Endothelial cell of umbilical vein (primary cell): ENCODE data around the gene RMI2. TPM values are rescaled to one million over a fixed set of nuclear protein-coding genes. Genes with fewer than 3 reads are reported as not detected.
"Not testable (repeated sequence)": the region's sequence is repeated elsewhere in the genome, so short reads cannot be mapped to it uniquely, and the experiment has no call there.

Experiments
- BruUV-seq: library from RNA; stranded (reverse); fragments of 400-500 nt; replicated peaks from 2 replicates; lab custom pipeline; 2021; lab: Mats Ljungman, UMichigan
- CTCF ChIA-PET: fragments of 300-600, 350-600 bp; sonication (Branson Sonifier 250); formaldehyde crosslinking; loops from one replicate; lab custom pipeline; 2021; ENCODE audit warnings: antibody characterized with exemption, inconsistent platforms; lab: Charles Lee
- POLR2A ChIA-PET: fragments of 300-600, 350-600 bp; sonication (Branson Sonifier 250); formaldehyde crosslinking; loops from one replicate; lab custom pipeline; 2021; ENCODE audit warnings: antibody characterized with exemption, inconsistent platforms; lab: Charles Lee
- DNase-seq: peaks from one replicate; pipeline ENCODE4 v3.0.0-alpha.2; 2011; ENCODE audit warnings: low read depth, low spot score
- FAIRE-seq: peaks from 2 replicates; lab custom pipeline; 2011; peaks lifted over from hg19 to GRCh38; lab: Jason Lieb, UNC
- H2AFZ ChIP-seq: 2 replicates; pipeline ENCODE4 v1.6.0; 2012; ENCODE audit warnings: low read depth, low read length, control low read depth, inconsistent platforms
- H3K27ac ChIP-seq: 2 replicates; pipeline ENCODE4 v1.5.1; 2011; ENCODE audit warnings: low read depth, mild to moderate bottlenecking, control low read depth, low read length, moderate library complexity; ENCODE audit not compliant: insufficient read depth
- H3K27me3 ChIP-seq, 2 experiments: 2 replicates each; pipeline versions ENCODE4 v1.6.0 to v1.6.1; 2011; ENCODE audit warnings: low read length in 2 of 2, mixed read lengths in 1 of 2; ENCODE audit not compliant: control insufficient read depth in 2 of 2, insufficient read depth in 2 of 2
- H3K36me3 ChIP-seq, 2 experiments: 2 replicates in 1 of 2; 3 replicates in 1 of 2; pipeline ENCODE4 v1.5.1; 2011; ENCODE audit warnings: low read length in 2 of 2, mild to moderate bottlenecking in 1 of 2, moderate library complexity in 1 of 2; ENCODE audit not compliant: control insufficient read depth in 2 of 2, insufficient read depth in 2 of 2; ENCODE audit errors: extremely low read depth in 1 of 2
- H3K4me1 ChIP-seq: 3 replicates; pipeline ENCODE4 v1.5.1; 2011; ENCODE audit warnings: mild to moderate bottlenecking, low read length; ENCODE audit not compliant: control insufficient read depth, insufficient read depth; ENCODE audit errors: extremely low read depth
- H3K4me2 ChIP-seq: 2 replicates; pipeline ENCODE4 v1.6.1; 2011; ENCODE audit warnings: low read length, control low read depth, mixed read lengths; ENCODE audit not compliant: insufficient read depth
- H3K4me3 ChIP-seq, 3 experiments: fragments of 200-600 bp in 1 of 3; sonication (generic), shearing (Covaris generic) in 1 of 3; replicated peaks in 1 of 3; 2 replicates each; pipeline ENCODE4 v1.5.1; 2011 to 2016; ENCODE audit warnings: control low read depth in 3 of 3, low read length in 3 of 3, mild to moderate bottlenecking in 2 of 3, inconsistent platforms in 1 of 3, low read depth in 1 of 3, moderate library complexity in 1 of 3; ENCODE audit not compliant: insufficient read depth in 1 of 3
- H3K79me2 ChIP-seq: 2 replicates; pipeline ENCODE4 v1.6.0; 2012; ENCODE audit warnings: low read length, inconsistent platforms; ENCODE audit not compliant: control insufficient read depth, insufficient read depth
- H3K9ac ChIP-seq: replicated peaks from 2 replicates; pipeline ENCODE3; 2011; ENCODE audit warnings: low read length, control low read depth; ENCODE audit not compliant: insufficient read depth; ENCODE audit errors: extremely low read depth
- H3K9me1 ChIP-seq: replicated peaks from 3 replicates; pipeline ENCODE4 v1.6.0; 2011; ENCODE audit warnings: mild to moderate bottlenecking, low read length; ENCODE audit not compliant: control insufficient read depth, insufficient read depth; ENCODE audit errors: extremely low read depth
- H3K9me3 ChIP-seq: replicated peaks from 2 replicates; pipeline ENCODE4 v1.5.1; 2012; ENCODE audit warnings: low read length, inconsistent platforms; ENCODE audit not compliant: control insufficient read depth, insufficient read depth
- H4K20me1 ChIP-seq: replicated peaks from 2 replicates; pipeline ENCODE3; 2011; ENCODE audit warnings: mild to moderate bottlenecking, low read length; ENCODE audit not compliant: control insufficient read depth, insufficient read depth; ENCODE audit errors: extremely low read depth
- EZH2 ChIP-seq: IDR thresholded peaks from 2 replicates; pipeline ENCODE4 v1.6.1; 2012; ENCODE audit warnings: borderline replicate concordance, low read depth, mild to moderate bottlenecking, moderate library complexity, low read length, inconsistent platforms; ENCODE audit not compliant: severe bottlenecking
- FOS ChIP-seq: IDR thresholded peaks from 2 replicates; pipeline ENCODE4 v1.6.1; 2011; ENCODE audit warnings: mild to moderate bottlenecking, low read length, moderate library complexity, borderline replicate concordance; ENCODE audit not compliant: insufficient read depth
- GATA2 ChIP-seq: IDR thresholded peaks from 2 replicates; pipeline ENCODE4 v1.7.0; 2011; ENCODE audit warnings: low read depth, mild to moderate bottlenecking, moderate library complexity, mixed read lengths, low read length; ENCODE audit not compliant: insufficient read length, insufficient read depth
- JUN ChIP-seq: IDR thresholded peaks from 2 replicates; pipeline ENCODE4 v1.6.1; 2011; ENCODE audit warnings: borderline replicate concordance, low read depth; ENCODE audit not compliant: insufficient read length, insufficient read depth
- MAX ChIP-seq: IDR thresholded peaks from 2 replicates; pipeline ENCODE4 v1.6.1; 2011; ENCODE audit not compliant: insufficient read depth, insufficient read length
- MYC ChIP-seq: IDR thresholded peaks from one replicate; pipeline ENCODE4 v1.6.1; 2011; ENCODE audit warnings: mild to moderate bottlenecking, low read depth, low read length
- POLR2A ChIP-seq: IDR thresholded peaks from 2 replicates; pipeline ENCODE4 v1.6.1; 2012; ENCODE audit warnings: low read depth, mild to moderate bottlenecking, control low read depth, low read length
- POLR2AphosphoS5 ChIP-seq: IDR thresholded peaks from 2 replicates; pipeline ENCODE4 v1.6.1; 2012; ENCODE audit warnings: low read depth, mild to moderate bottlenecking, control low read depth, low read length, moderate library complexity; ENCODE audit not compliant: insufficient read depth
- dilution Hi-C: fragments of 300-500 bp; cut with MboI; formaldehyde crosslinking; loops from one replicate; pipeline ENCODE4 v1.15.0; 2019; ENCODE audit warnings: low sequenced_read_pairs; ENCODE audit not compliant: extremely low pct_ligation_motif_present
- intact Hi-C: fragments of 100-400 bp; cut with micrococcal nuclease; formaldehyde crosslinking; loops from one replicate; pipeline ENCODE4 v1.10.0; 2022
- polyA plus RNA-seq, 4 experiments: library from polyadenylated mRNA; depleted of rRNA in 3 of 4; stranded (reverse) in 3 of 4; unstranded in 1 of 4; fragments of >200 nt; gene quantifications; 2 replicates each; pipeline versions ENCODE4 v1.2.1 to v1.2.3, GENCODE V29; 2011 to 2012; ENCODE audit warnings: missing spikeins in 1 of 4
- total RNA-seq: library from RNA; stranded (reverse); gene quantifications from 2 replicates; pipeline ENCODE4 v1.2.3, GENCODE V29; 2021
- TF ChIP-seq, protein P1 (sequence below), 2 donors: IDR thresholded peaks; 1 replicate in 1 of 2; 2 replicates in 1 of 2; pipeline ENCODE4 v1.5.1; 2011; ENCODE audit warnings: low read length in 2 of 2, mild to moderate bottlenecking in 2 of 2, moderate library complexity in 2 of 2, control low read depth in 1 of 2, inconsistent platforms in 1 of 2, low read depth in 1 of 2; ENCODE audit not compliant: insufficient read depth in 1 of 2; ENCODE audit errors: extremely low read depth in 1 of 2

Gene RMI2
- total and polyA plus RNA-seq, 2 donors (not counting 3 experiments of a cell fraction or from before 2014, with no cell fraction given), result 5.3 to 7.7 TPM

DNA sequence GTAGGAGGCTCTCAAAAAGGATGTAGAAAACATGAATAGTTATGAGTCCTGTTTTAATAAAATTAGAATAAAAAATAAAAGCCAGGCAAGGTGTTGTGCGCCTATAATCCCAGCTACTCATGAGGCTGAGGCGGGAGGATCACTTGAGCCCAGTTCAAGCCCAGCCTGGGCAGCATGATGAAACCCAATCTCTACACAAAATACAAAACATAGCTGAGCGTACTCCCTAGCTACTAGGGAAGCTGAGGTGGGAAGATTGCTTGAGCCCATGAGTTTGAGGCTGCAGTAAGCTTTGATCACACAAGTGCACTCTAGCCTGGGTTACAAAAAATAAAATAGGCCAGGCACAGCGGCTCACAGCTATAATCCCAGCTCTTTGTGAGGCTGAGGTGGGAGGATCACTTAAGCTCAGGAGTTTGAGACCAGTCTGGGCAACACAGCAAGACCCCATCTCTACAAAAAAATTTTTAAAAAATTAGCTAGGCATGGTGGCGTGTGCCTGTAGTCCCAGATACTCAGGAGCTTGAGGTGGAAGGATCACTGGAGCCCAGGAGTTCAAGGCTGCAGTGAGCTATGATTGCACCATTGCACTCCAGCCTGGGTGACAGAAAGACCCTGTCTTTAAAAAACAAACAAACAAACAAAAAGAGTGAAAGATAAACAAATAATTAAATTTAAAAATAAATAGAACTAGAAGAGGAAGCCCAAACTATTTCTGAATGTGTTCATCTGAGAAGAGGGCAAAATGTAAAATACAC, 46.9 kb upstream of the RMI2 start:
- ChIA-PET CTCF (interaction anchor here (0.6 to 2.2 kb wide), 8 partner anchors 10 to 344 kb away, joined by 3 to 8 read pairs (median 4); partner anchors contain the start of genes PRM3 and SOCS1), POLR2A (no interaction called here)
- H3K79me2 ChIP-seq, result no peaks in the 10 kb centered on the region
- TF ChIP-seq MAX (no peak), POLR2AphosphoS5 (no peak), EZH2 (no peak), JUN (no peak), MYC (no peak), POLR2A (no peak), FOS (no peak), GATA2 (no peak)
- TF ChIP-seq, protein P1, sequence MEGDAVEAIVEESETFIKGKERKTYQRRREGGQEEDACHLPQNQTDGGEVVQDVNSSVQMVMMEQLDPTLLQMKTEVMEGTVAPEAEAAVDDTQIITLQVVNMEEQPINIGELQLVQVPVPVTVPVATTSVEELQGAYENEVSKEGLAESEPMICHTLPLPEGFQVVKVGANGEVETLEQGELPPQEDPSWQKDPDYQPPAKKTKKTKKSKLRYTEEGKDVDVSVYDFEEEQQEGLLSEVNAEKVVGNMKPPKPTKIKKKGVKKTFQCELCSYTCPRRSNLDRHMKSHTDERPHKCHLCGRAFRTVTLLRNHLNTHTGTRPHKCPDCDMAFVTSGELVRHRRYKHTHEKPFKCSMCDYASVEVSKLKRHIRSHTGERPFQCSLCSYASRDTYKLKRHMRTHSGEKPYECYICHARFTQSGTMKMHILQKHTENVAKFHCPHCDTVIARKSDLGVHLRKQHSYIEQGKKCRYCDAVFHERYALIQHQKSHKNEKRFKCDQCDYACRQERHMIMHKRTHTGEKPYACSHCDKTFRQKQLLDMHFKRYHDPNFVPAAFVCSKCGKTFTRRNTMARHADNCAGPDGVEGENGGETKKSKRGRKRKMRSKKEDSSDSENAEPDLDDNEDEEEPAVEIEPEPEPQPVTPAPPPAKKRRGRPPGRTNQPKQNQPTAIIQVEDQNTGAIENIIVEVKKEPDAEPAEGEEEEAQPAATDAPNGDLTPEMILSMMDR (IDR thresholded peaks at IDR 0.05; ENCODE audit: extremely low read depth in 1 of 2, insufficient read depth in 1 of 2, low read depth in 1 of 2, low read length in 2 of 2), result no peak
- no peaks in the 10 kb centered on the region for H4K20me1 ChIP-seq
- DNase-seq, result no peak
- H3K9me3 ChIP-seq, result no peaks in the 10 kb centered on the region
- intact Hi-C loops, result no loop called here
- no peak overlapping the region for H3K4me2 ChIP-seq
- no peak overlapping the region for H3K9ac ChIP-seq
- no peaks in the 10 kb centered on the region for H3K36me3 ChIP-seq
- H3K4me3 ChIP-seq, result no peak overlapping the region
- BruUV-seq, result no TSS peak
- H3K4me1 ChIP-seq, result no peaks in the 10 kb centered on the region
- H3K27ac ChIP-seq, result no peak overlapping the region
- no peaks in the 10 kb centered on the region for H3K9me1 ChIP-seq
- dilution Hi-C loops, result no loop called here
- no peaks in the 10 kb centered on the region for H3K27me3 ChIP-seq
- no peak for FAIRE-seq
- no peak overlapping the region for H2AFZ ChIP-seq

DNA sequence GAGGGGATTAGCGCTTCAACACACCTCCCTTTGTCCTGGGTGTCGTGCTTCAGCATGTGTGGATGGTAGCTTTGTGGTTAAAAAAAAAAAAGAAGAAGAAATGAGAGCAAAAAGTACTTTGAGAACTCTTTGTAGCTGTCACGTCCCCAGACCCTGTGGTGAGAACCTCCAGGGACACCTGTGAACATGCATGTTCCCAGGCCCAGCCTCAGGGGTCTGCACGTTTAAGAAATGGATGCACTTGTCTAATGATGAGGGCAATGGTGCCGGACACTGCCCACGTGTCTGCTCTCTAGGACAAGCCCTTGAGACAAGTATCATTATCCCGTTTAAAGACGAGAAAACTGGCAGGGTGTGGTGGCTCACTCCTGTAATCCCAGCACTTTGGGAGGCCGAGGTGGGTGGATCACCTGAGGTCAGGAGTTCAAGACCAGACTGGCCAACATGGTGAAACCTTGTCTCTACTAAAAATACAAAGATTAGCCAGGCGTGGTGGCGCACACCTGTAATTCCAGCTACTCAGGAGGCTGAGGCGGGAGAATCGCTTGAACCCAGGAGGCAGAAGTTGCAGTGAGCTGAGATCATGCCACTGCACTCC, 46.2 kb upstream of the RMI2 start:
- dilution Hi-C loops, H3K4me2 ChIP-seq, H3K79me2 ChIP-seq, FAIRE-seq, BruUV-seq, H3K9me3 ChIP-seq, DNase-seq, intact Hi-C loops, H2AFZ ChIP-seq, POLR2A ChIA-PET, H4K20me1 ChIP-seq, H3K4me3 ChIP-seq, H3K27ac ChIP-seq, H3K36me3 ChIP-seq, H3K9me1 ChIP-seq, H3K27me3 ChIP-seq, H3K9ac ChIP-seq, H3K4me1 ChIP-seq: not testable (repeated sequence)
- CTCF ChIA-PET, result interaction anchor here (1.1 to 2.2 kb wide), 3 partner anchors 13 to 345 kb away, joined by 3 to 8 read pairs (median 4); partner anchors contain the start of gene SOCS1
